Measurements from ENCODE around the gene MAP4K5.

- no peak for TF ChIP-seq CTCF (IDR thresholded peaks at IDR 0.05)
- TF ChIP-seq POLR2A (IDR thresholded peaks at IDR 0.05) = no peak
- TF ChIP-seq EP300 (IDR thresholded peaks at IDR 0.05) = no peak
These were observed 114.5 kb downstream of the MAP4K5 start for GRCh38 chr14:50417853-50418252.
